ENCODE results near the gene HOTAIR. TPM values are rescaled to one million over a fixed set of nuclear protein-coding genes. Genes with fewer than 3 reads are reported as not detected.
A peak's percentile ranks its signal among the peaks of the same experiment; 100 is the strongest.

Gene HOTAIR
- total and polyA plus RNA-seq, 2 donors (not counting 3 experiments of a cell fraction or from before 2014, with no cell fraction given): not detected

- no peak overlapping the region for H3K27ac ChIP-seq (ENCODE audit: insufficient read depth, low read depth, low read length)
- H3K9me3 ChIP-seq (replicated peaks; ENCODE audit: control insufficient read depth, insufficient read depth, low read length): no peaks in the 10 kb centered on the region
- dilution Hi-C loops (cut with MboI; ENCODE audit: extremely low pct_ligation_motif_present, low sequenced_read_pairs) (no loop called here), intact Hi-C loops (cut with micrococcal nuclease) (no loop called here)
- H3K9ac ChIP-seq (replicated peaks; ENCODE audit: extremely low read depth, insufficient read depth, low read length): no peak overlapping the region
- BruUV-seq (replicated peaks): no TSS peak
- no peak for TF ChIP-seq MYC (IDR thresholded peaks at IDR 0.05; ENCODE audit: low read depth, low read length)
- peak; percentile 94 for TF ChIP-seq EZH2 (IDR thresholded peaks at IDR 0.05; ENCODE audit: borderline replicate concordance, low read depth, low read length, severe bottlenecking)
- FAIRE-seq: no peak
- H3K36me3 ChIP-seq (ENCODE audit: control insufficient read depth in 2 of 2, extremely low read depth in 1 of 2, insufficient read depth in 2 of 2, low read length in 2 of 2): no peaks in the 10 kb centered on the region
- H3K4me2 ChIP-seq (ENCODE audit: insufficient read depth, low read length): no peak overlapping the region
- no peaks in the 10 kb centered on the region for H3K9me1 ChIP-seq (replicated peaks; ENCODE audit: control insufficient read depth, extremely low read depth, insufficient read depth, low read length)
- H3K27me3 ChIP-seq (ENCODE audit: control insufficient read depth in 2 of 2, insufficient read depth in 2 of 2, low read length in 2 of 2): peaks cover 84 to 99% of the 10 kb centered on the region in 2 experiments
- H4K20me1 ChIP-seq (replicated peaks; ENCODE audit: control insufficient read depth, extremely low read depth, insufficient read depth, low read length): no peaks in the 10 kb centered on the region
- no peaks in the 10 kb centered on the region for H3K79me2 ChIP-seq (ENCODE audit: control insufficient read depth, insufficient read depth, low read length)
- no peak overlapping the region for H3K4me3 ChIP-seq (replicated peaks in 1 of 3; ENCODE audit: insufficient read depth in 1 of 3, low read depth in 1 of 3, low read length in 3 of 3)
- CTCF ChIA-PET: interaction anchor here (0.6 to 3.7 kb wide), 3 partner anchors 8 to 210 kb away, joined by 3 to 17 read pairs (median 11); no protein-coding TSS in a partner anchor
- no peaks in the 10 kb centered on the region for H3K4me1 ChIP-seq (ENCODE audit: control insufficient read depth, extremely low read depth, insufficient read depth, low read length)
- DNase-seq (ENCODE audit: low read depth, low spot score): no peak
- no peak overlapping the region for H2AFZ ChIP-seq (ENCODE audit: low read depth, low read length)
- POLR2A ChIA-PET: no interaction called here
Observed at GRCh38 chr12:53997204-53998109, 22.7 kb upstream of the HOTAIR start.

GRCh38 chr12:53996240-53997203 is 21.8 kb upstream of the HOTAIR start:
- Histone ChIP-seq H3K9me1 (replicated peaks; ENCODE audit: control insufficient read depth, extremely low read depth, insufficient read depth, low read length) (no peaks in the 10 kb centered on the region), H3K9me3 (replicated peaks; ENCODE audit: control insufficient read depth, insufficient read depth, low read length) (no peaks in the 10 kb centered on the region), H3K4me1 (ENCODE audit: control insufficient read depth, extremely low read depth, insufficient read depth, low read length) (no peaks in the 10 kb centered on the region), H3K27me3 (ENCODE audit: control insufficient read depth in 2 of 2, insufficient read depth in 2 of 2, low read length in 2 of 2) (peaks cover 85 to 99% of the 10 kb centered on the region in 2 experiments), H3K79me2 (ENCODE audit: control insufficient read depth, insufficient read depth, low read length) (no peaks in the 10 kb centered on the region), H4K20me1 (replicated peaks; ENCODE audit: control insufficient read depth, extremely low read depth, insufficient read depth, low read length) (no peaks in the 10 kb centered on the region), H2AFZ (ENCODE audit: low read depth, low read length) (no peak overlapping the region), H3K9ac (replicated peaks; ENCODE audit: extremely low read depth, insufficient read depth, low read length) (no peak overlapping the region), H3K4me3 (replicated peaks in 1 of 3; ENCODE audit: insufficient read depth in 1 of 3, low read depth in 1 of 3, low read length in 3 of 3) (no peak overlapping the region), H3K4me2 (ENCODE audit: insufficient read depth, low read length) (peak overlapping the region; percentile 16), H3K27ac (ENCODE audit: insufficient read depth, low read depth, low read length) (no peak overlapping the region), H3K36me3 (ENCODE audit: control insufficient read depth in 2 of 2, extremely low read depth in 1 of 2, insufficient read depth in 2 of 2, low read length in 2 of 2) (no peaks in the 10 kb centered on the region)
- no TSS peak for BruUV-seq (replicated peaks)
- no peak for FAIRE-seq
- dilution Hi-C loops (cut with MboI; ENCODE audit: extremely low pct_ligation_motif_present, low sequenced_read_pairs) (no loop called here), intact Hi-C loops (cut with micrococcal nuclease) (no loop called here)
- DNase-seq (ENCODE audit: low read depth, low spot score): no peak
- TF ChIP-seq JUN (IDR thresholded peaks at IDR 0.05; ENCODE audit: borderline replicate concordance, insufficient read depth, insufficient read length, low read depth) (no peak), MYC (IDR thresholded peaks at IDR 0.05; ENCODE audit: low read depth, low read length) (no peak)
- ChIA-PET POLR2A (interaction anchor here (0.6 kb wide), 1 partner anchor 597 kb away, joined by 3 read pairs; no protein-coding TSS in a partner anchor), CTCF (interaction anchor here (0.6 to 3.7 kb wide), 4 partner anchors 9 to 211 kb away, joined by 3 to 17 read pairs (median 8); no protein-coding TSS in a partner anchor)
